Activated CD4-positive, alpha-beta T cell treated with anti-CD3 and anti-CD28 coated beads, Interleukin-2, amount 50 U/mL, for 4 hours (primary cell): ENCODE results near the gene RBP5.
A peak's percentile ranks its signal among the peaks of the same experiment; 100 is the strongest.
"Not testable (repeated sequence)": the region's sequence is repeated elsewhere in the genome, so short reads cannot be mapped to it uniquely, and the experiment has no call there.

Source experiments
- DNase-seq, 2 experiments: peaks; one replicate each; pipeline ENCODE4 v3.0.0-alpha.2; 2020

Gene RBP5

DNA sequence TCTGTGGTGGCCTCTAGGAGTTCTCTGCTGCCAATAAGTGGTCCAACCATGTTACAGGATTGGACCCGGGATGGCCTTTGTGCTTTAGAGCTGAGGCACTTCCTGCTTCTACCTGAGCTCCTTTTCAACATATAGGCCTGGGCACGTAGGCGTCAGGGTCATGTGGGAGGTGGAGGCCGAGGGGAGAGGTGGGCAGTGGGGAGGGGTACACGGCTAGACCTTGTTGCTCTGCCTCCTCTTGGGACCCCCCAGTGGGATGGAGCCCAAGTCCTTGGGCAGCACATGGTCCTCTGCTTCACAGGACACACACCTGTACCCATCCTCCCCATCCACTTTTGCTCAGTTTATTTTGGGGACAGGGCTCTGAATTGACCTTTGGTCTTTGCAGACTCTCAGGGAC, 7.4 kb downstream of the RBP5 start:
- DNase-seq: no peak

DNA sequence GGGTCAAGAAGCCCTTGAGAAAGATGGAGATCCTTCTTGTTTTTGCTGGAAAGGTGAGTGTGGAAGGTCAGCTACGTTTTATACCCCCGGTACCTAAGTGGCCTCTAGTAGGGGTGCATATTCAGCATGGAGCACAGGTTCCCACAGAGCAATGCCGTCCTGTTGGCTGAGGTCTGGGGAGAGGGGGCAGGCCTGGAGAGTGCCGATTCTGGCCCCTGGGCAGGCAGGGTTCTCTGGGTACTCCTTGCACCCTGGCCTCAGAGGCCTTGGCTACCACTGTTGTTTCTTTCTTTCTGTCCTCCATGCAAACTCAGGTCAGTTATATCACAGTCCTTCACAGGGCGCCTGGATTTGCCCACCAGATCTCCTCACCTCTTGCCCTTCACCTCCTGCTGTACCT, 8.5 kb downstream of the RBP5 start:
- no peak for DNase-seq

DNA sequence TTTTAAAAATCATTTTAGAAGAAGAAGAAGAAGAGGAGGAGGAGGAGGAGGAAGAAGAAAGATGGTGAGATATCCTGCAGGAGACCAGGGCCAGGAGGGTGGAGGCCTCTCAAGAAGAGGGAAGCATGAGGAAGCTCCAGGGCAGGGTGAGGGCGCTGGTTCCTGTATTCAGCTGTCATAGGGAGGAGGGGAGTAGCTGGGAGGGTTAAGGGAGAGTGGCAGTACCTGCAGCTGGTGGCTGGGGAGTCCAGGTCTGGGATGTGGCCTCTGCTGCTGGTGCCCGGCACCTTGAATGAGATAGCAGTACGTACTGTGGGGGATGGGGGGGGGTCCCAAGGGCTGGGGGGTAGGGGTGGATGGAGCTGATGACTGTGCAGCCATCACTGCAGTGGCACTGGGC, 9.8 kb downstream of the RBP5 start:
- DNase-seq: no peak

DNA sequence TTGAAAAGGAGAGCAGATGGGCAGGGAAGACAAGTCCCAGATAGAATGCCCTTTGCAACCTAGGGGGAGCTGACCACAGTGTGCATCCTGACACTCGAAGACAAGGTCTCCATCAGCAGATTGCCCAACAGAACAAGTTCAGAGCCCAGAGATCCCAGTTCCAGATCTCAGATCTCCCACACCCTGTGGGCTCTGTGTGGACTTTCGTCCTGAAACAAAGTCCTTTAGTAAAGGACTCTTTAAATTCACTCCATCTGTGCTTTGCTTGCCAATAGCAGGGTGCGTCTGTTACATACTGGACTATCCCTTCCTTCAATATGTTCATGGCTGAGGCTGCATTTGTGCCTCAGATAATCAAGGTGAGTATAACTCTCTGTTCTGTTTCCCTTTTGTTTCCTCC, 11.0 kb downstream of the RBP5 start:
- DNase-seq: no peak

DNA sequence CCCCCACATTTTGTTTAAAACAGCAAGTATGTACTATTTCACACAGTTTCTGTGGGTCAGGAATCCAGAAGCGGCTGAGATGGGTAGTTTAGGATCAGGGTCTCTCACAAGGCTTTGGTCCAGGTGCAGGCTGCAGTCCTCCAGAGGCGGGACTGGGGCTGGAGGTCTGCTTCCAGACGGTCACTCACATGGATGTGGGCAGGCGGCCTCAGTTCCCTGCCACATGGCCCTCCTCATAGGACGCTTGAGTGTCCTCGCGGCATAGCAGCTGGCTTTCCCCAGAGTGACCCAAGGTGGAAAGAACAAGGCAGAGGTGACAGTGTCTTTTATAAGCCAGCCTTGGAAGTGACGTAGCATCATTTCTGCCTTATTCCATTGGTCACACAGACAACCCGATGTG, 11.8 kb downstream of the RBP5 start:
- no peak for DNase-seq

DNA sequence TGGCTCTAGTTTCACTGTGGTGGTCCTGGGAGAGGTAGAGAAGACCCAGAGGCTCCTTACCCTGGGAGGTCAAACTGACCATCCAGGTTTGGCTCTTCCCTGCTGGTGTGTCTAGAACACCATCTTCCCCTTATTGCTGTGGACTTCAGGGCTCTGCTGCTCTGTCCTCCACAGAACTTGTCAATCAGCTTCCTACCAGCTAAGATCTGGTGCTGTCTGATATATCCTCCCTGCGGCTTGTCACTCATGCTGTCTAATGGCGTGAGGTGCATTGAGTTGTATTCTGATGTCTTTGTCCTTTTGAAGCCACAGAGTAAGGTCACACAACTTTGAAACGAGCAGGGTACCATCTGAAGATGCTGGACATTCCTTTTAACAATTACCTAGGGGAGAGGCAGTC, 12.5 kb downstream of the RBP5 start:
- no peak for DNase-seq

DNA sequence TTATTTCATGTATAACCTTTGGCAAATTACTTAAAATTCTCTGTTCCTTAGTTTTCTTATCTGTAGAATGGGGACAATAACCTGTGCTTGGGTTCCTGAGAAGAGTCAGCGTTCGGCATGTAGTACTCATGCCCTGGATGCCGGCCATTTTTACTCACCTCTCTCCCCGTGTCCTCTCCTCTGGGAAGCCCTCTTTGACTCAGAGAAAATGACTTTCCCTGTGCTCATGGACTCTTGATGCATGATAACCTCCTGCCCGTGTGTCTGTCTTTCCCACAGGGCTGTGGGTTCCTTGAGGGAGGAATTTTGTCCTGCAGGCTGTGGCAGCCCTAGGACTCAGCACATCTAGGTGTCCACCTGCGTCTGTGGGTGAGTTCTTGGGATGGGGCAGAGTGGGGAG, 13.8 kb downstream of the RBP5 start:
- no peak for DNase-seq

DNA sequence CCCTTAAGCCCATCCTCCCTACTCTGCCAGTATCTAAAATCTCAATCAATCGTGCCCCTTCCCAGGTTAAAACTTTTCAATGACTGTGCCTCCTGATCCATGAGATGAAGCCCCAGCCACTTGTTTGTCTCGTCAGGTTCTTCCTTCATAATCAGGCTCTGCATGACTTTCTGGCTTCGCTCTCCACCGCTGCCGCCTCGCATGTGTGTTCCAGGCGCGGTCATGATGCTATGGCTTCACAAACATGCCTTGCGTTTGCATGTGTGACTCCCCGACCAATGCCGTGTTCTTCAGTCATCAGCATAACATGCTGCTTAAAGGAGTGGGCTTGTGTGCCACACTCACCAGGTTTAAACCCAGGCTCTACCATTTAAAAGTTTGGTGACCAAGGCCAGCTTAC, 14.7 kb downstream of the RBP5 start:
- no peak for DNase-seq

DNA sequence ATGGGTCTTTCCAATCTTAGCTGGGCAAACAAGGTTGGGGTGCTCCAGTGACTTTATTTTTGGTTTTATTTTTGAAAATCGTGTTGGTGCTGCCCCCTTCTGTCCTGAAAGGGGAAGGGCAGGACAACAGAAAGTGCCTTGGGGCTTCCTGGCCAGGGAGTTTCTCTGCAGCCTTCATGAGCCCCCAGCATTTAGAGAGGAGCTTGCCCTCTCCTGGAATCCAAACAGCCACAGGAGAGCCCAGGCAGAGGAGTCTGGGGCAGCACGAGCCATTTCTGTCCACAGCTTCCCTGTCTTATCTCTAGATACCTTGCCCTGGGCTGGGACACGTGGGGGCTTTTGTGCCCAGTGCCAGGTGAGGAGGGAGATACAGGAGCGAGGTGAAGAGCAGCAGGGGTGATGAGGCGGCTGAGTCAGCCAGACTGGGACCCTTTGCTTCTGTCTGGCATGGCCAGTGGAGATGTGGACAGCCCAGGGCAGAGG, 15.3 kb downstream of the RBP5 start:
- peak in 1 of 2 experiments; percentile 21 for DNase-seq

DNA sequence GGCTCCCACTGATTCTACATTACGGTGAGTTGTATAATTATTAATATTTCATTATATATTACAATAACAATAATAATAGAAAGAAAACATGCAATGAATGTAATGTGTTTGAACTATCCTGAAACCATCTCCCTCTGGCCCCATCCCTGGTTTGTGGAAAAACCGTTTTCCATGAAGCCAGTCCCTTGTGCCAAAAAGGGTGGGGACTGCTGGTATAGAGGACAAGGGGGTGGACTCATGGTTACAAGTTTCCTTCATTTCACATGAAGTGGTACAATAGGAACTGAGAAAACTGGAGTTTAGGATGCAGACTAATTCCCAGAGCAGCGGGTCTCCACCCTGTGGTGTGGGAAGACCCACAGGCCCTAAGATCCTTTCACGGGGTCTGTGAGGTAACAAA, 16.6 kb downstream of the RBP5 start:
- DNase-seq: no peak

DNA sequence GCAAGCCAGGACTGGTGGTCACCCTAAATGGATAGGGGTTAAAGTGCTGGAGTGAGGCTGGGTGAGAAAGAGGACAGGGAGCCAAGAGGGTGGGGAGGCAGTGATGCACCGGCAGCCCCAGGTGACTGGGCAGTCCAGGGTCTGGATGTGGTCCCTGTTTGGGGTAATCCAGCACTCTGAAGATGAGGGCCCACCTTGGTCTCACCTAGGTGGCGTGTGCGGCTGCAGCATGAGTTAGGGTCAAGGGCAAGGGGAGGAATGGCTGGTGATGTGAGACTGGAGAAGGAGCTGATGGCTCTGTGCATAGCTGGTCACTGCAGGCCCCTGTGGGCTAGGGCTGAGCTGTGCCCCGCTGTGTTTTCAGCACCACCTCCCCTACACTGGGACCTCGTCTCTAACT, 18.0 kb downstream of the RBP5 start:
- no peak for DNase-seq

DNA sequence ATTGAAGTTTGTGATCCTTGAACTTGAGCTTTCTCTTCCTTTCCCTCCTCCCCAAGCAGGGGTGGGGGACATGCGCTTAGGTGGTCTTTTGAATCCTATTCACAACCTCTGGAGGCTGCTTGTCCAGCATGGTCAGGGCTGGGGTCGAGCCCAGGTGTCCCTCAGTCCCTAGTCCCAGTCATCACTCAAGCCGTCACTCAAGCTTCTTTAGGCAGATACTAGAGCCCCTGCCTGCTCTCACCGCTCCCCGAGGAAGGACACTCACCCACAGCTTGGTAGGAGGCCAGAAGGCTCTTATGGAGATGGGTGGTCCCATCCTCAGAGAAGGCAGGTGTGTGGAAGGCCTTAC, 19.1 kb downstream of the RBP5 start:
- no peak for DNase-seq

DNA sequence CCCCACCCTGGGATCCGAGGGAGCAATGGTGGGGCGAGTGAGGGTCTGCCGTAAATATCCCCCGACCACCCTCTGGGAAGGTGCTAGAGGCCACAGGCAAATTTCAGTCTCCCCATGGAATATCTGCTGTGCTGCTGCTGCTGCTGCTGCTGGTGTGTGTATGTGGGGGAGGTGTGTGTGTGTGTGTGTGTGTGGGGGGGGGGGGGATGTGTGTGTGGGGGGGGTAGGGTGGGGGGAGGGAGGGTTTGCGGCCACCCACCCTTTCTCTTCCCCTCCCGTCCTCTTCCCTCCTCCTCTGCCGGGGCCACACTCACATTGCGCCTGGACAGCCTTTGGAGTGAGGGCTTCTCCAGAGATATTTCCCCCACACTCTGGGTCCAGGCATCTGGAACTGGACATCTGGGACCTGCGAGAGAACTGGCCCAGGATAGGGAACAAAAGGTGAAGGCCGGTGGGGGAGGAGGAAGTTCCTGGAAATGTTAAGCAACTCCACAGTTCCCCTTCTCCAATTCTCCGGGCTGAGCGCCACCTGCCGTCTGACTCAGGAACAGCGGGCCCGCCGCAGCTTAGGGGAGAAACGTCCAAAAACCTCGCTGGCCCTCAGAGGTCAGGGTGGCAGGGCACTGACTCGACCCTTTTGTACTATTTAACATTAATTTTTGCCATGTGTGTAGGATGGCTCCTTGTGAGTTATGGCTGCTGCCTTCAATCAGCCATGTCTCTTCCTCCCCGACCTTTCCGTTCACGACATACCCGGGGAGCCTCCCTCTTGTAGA, 19.7 kb downstream of the RBP5 start, which contains the start of gene C1RL:
Gene C1RL, minus strand, starts transcription at position 419 of the 776 bp plus-strand sequence. Its CDS starts 34 bp downstream, at position 385.
- peak; percentile 70 to 78 for DNase-seq

DNA sequence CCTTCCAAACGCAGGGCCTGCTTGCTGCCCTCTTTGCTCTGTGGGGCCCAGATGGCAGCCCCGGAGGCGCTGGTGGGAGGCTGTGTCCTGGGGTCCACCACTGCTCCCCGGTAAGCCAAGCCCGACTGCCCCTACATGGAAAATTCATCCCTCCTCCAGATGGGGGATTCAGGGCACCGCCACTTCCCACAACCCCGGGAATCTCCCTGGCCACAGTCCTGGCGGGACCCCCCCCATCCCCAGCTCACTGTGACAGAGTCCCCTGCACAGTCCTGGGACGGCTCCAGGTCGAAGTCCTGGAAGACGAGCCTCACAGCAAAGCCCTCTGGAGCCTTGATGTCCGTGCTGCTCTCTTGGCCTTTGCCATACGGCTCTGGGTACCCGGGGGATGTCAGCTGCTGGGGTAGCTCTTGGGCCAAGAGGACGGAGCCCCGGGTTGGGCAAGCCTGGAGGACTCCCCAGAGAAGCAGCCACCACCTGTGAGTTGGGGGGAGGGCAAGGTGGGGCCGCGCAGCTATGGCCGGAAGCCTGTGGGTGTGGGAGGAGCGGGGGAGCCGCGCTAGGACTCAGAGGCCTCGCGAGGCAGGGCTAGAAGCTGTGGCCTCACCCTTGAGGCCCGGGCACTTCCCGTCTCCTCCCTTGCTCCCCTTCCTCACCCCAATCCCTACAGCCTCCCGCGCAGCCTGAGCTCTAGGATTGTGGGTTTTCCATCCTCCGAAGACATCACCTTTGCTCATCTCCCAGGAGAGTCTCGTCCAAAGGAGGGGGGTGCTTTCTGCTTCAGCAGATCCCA, 20.5 kb downstream of the RBP5 start:
- DNase-seq: peak; percentile 57 to 59

DNA sequence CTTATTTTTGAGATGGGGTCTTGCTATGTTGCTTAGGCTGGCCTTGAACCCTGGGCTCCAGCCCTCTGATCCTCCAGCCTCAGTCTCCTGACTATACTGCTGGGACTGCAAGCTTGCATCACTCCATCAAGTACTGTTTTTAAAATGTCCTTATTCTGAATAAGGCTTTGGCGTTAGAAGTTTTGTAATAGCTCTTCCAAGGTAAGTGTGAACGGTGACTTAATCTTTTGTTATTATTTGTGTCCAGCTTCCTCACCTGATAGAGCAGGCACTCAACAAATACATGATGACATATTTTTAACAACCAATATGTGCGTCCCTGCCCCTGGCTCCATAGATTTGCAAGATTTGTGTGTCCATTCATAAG, 21.1 kb downstream of the RBP5 start:
- no peak for DNase-seq

DNA sequence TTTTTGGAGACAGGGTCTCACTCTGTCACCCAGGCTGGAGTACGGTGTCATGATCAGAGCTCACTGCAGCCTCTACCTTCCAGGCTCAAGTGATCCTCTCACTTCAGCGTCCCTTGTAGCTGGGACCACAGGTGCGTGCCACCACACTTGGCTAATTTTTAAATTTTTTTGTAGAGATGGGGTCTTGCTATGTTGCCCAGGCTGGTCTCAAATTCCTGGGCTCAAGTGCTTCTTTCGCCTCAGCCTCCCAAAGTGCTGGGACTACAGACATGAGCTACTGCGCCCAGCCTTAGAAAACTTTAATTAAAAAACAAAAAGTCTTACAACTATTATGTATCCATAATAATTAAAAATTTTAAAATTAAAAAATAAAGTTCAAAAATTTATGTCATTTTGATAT, 21.5 kb downstream of the RBP5 start:
- not testable (repeated sequence) for DNase-seq

DNA sequence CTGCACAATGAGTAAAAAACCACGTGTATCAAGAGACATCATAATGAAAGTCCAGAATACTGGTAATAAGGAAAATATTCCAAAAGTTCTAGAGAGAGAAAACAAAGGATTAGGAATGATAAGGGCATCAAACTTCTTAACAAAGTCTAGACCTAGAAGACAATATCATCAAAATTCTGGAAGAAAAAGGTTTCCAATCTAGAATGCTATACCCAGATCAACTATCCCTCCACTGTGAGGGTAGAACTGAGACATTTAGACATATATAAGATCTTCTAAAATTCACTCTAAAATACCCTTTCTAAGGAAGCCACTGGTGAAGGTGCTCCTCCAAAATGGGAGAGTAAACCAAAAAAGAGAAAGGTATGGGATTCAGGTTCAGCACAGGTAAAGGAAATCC, 22.6 kb downstream of the RBP5 start:
- DNase-seq: no peak

DNA sequence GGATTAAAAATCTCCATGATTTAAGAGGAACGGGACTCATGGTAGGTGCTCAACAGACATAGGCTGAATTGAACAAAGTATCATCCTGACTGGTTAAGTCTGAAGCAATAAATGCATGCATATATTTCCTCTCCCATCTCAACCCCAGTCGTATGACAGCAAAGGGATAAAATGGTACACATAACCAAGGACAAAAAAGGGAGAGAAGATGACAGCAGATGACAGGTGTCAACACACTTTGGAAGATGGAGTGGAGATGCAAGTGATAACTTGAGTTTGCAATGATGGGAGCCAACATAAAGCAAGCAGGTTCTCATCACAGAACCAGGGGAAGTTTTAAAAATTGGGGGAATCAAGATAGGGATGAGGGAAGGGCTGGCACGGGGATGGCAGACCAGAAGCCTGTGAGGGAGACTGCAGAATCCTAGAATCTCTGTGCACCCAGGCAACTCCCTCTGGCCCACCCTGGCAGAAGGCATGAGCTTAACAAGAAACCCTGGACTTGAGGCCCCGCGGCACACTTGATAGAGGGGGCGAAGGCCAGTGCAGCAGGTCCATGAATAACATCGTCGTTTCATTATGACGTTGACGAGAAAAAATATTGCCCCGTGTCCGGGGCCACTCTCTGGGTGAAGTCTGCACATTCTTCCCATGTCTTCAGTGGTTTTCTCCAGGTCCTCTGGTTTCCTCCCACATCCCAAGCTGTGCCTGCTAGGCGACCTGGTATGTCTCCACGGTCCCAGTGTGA, 24.7 kb downstream of the RBP5 start:
- DNase-seq: no peak

DNA sequence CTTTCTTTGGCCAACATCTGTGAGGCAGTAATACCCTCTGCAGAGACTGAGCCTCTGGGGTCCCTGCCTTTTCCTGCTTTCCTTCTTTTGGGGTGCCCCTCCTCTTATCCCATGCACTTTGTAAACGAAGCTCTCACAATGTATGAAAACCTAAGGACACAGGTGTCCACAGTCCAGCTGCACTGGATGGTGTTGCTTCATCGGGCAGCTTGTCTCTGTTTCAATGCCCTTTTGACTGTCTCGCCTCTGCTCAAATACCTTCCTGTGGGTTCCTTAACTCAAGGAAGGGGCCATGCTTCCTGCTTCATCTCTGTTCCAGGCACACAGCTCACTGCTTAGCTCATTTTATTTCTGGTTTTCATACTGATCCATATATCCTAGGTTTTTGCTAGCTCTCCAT, 26.1 kb downstream of the RBP5 start:
- no peak for DNase-seq

DNA sequence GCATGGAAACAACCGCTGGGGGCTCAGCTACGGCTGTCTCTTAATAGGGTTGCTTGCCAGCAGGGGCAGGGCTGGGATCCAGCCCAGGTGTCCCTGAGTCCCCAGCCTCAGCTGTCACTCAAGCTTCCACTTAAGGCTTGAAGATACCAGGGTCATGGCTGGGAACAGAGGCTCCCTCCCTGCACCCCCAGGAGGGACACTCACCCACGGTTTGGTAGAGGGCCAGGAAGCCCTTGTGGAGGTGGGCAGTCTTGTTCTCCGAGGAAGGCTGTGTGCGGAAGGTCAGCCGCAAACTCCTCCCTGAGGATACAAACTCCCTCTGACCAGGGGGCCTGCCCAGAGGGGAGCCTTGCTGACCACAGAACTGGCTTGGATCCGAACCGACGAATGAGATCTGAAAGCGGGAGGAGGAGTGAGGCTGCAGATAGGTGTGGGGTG, 27.0 kb downstream of the RBP5 start:
- DNase-seq: no peak

DNA sequence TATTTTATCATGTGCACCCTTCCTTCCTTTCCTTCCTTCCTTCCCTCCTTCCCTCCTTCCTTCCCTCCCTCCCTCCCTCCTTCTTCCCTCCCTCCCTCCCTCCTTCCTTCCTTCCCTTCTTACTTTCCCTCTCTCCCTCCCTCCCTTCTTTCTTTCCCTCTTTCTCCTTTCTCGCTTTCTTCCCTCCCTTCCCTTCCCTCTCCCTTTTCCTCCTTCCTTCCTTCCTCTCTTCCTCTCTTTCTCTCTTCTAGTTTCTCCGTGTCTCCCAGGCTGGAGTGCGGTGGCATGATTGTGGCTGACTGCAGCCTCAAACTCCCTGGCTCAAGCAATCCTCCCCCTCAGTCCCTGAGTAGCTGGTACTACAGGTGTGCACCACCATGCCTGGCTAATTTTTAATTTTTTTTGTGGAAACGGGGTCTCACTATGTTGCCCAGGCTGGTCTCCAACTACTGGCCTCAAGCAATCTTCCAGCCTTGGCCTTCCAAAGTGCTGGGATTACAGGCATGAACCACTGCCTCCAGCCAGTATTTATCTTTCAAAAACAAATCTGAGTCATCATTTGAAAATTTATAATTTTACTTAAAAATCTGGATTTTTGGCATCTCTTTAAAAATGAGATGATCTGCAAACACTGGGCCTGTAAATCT, 27.5 kb downstream of the RBP5 start:
- DNase-seq: no peak

DNA sequence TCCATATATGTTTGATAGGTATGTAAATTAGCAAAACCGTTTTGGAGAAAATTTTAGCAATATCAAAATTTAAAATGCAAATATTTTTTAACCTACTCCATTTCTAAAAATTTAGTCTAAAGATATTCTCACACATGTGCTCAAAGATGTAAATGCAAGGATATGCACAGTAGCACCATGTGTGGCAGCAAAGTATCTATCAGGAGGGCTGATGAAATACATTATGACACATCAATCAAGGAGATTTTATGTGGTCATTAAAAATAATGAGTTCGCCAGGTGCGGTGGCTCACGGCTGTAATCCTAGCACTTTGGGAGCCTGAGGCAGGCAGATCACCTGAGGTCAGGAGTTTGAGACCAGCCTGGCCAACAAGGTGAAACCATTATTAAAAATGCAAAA, 28.4 kb downstream of the RBP5 start:
- no peak for DNase-seq
